ENCODE measurements around the gene SEMA3C.

DNA sequence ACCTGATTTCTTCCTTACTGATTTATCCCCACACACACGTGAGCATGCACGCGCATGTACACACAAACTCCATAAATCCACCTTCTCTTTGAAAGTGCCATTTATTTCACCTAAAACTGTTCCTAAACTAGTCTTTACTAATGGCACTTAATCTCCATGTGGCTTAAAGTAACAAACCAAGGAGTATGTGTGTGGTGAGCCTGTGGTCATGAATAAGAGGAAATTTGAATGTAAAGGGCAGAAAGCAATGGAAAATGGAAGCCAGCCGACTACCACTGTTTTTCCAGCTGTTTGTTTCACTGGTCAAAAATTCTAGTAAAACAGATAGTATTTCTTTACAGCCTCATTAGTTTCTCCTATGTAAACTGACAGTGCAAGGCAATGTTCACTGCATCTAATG lies 23.8 kb downstream of the SEMA3C start:
- TF ChIP-seq, protein P1, sequence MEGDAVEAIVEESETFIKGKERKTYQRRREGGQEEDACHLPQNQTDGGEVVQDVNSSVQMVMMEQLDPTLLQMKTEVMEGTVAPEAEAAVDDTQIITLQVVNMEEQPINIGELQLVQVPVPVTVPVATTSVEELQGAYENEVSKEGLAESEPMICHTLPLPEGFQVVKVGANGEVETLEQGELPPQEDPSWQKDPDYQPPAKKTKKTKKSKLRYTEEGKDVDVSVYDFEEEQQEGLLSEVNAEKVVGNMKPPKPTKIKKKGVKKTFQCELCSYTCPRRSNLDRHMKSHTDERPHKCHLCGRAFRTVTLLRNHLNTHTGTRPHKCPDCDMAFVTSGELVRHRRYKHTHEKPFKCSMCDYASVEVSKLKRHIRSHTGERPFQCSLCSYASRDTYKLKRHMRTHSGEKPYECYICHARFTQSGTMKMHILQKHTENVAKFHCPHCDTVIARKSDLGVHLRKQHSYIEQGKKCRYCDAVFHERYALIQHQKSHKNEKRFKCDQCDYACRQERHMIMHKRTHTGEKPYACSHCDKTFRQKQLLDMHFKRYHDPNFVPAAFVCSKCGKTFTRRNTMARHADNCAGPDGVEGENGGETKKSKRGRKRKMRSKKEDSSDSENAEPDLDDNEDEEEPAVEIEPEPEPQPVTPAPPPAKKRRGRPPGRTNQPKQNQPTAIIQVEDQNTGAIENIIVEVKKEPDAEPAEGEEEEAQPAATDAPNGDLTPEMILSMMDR (IDR thresholded peaks at IDR 0.05): no peak
- TF ChIP-seq POLR2A (IDR thresholded peaks at IDR 0.05): no peak
